GM23248 (cell line): ENCODE data around the gene XYLT2. TPM values are rescaled to one million over a fixed set of nuclear protein-coding genes. Genes with fewer than 3 reads are reported as not detected.

ENCODE experiments used
- DNase-seq: peaks from one replicate; pipeline ENCODE4 v3.0.0-alpha.2; 2015
- H2AFZ ChIP-seq: fragments of 200-600 bp; sonication (generic); 2 replicates; pipeline ENCODE4 v1.6.1; 2016; ENCODE audit warnings: antibody characterized with exemption
- H3F3A ChIP-seq: fragments of 200-600 bp; sonication (generic); 2 replicates; pipeline ENCODE4 v1.6.1; 2016; ENCODE audit warnings: mild to moderate bottlenecking, antibody characterized with exemption, mixed run types; ENCODE audit not compliant: insufficient read depth
- H3K27ac ChIP-seq: fragments of 200-600 bp; sonication (generic); 2 replicates; pipeline ENCODE4 v1.5.1; 2016; ENCODE audit warnings: mild to moderate bottlenecking
- H3K27me3 ChIP-seq: fragments of 200-600 bp; sonication (generic); replicated peaks from 2 replicates; pipeline ENCODE4 v1.6.1; 2016; ENCODE audit warnings: mild to moderate bottlenecking; ENCODE audit not compliant: insufficient read depth
- H3K36me3 ChIP-seq: fragments of 200-600 bp; sonication (generic); 2 replicates; pipeline ENCODE4 v1.6.1; 2016; ENCODE audit warnings: low read depth, mild to moderate bottlenecking
- H3K4me1 ChIP-seq: fragments of 200-600 bp; sonication (generic); 2 replicates; pipeline ENCODE4 v1.6.1; 2016; ENCODE audit warnings: mild to moderate bottlenecking; ENCODE audit not compliant: insufficient read depth
- H3K4me2 ChIP-seq: fragments of 200-600 bp; sonication (generic); one replicate; pipeline ENCODE4 v1.6.1; 2016; ENCODE audit warnings: mild to moderate bottlenecking; ENCODE audit not compliant: unreplicated experiment
- H3K4me3 ChIP-seq: fragments of 200-600 bp; sonication (generic); 2 replicates; pipeline ENCODE4 v1.5.1; 2016; ENCODE audit warnings: mild to moderate bottlenecking
- H3K79me2 ChIP-seq: fragments of 200-600 bp; sonication (generic); 2 replicates; pipeline ENCODE4 v1.6.1; 2016; ENCODE audit warnings: mild to moderate bottlenecking; ENCODE audit not compliant: insufficient read depth
- H3K9ac ChIP-seq: fragments of 200-600 bp; sonication (generic); 2 replicates; pipeline ENCODE4 v1.6.1; 2016; ENCODE audit warnings: mild to moderate bottlenecking
- H3K9me2 ChIP-seq: fragments of 200-600 bp; sonication (generic); 2 replicates; pipeline ENCODE4 v1.6.1; 2016; ENCODE audit warnings: mixed run types, mild to moderate bottlenecking, moderate library complexity; ENCODE audit not compliant: insufficient read depth
- H3K9me3 ChIP-seq: fragments of 200-600 bp; sonication (generic); one replicate; pipeline ENCODE4 v1.6.1; 2017; ENCODE audit warnings: low read depth
- H4K20me1 ChIP-seq: fragments of 200-600 bp; sonication (generic); 2 replicates; pipeline ENCODE4 v1.6.0; 2016; ENCODE audit not compliant: insufficient read depth
- EZH2 ChIP-seq: fragments of 200-600 bp; sonication (generic); IDR thresholded peaks from 2 replicates; pipeline ENCODE4 v1.6.1; 2018; ENCODE audit warnings: antibody characterized with exemption, mild to moderate bottlenecking; ENCODE audit not compliant: insufficient read depth, poor library complexity, severe bottlenecking
- EZH2phosphoT487 ChIP-seq: fragments of 200-600 bp; sonication (generic); IDR thresholded peaks from 2 replicates; pipeline ENCODE4 v1.6.1; 2018; ENCODE audit warnings: antibody characterized with exemption, moderate library complexity, mild to moderate bottlenecking, low read depth; ENCODE audit not compliant: insufficient read depth
- WGBS, 2 experiments: methylation state at CpG; one replicate each; pipeline ENCODE4 v1.1.6; 2015 to 2017; ENCODE audit warnings: low lambda C conversion rate in 2 of 2, low coverage in 1 of 2; ENCODE audit errors: missing lambda C conversion rate in 2 of 2; 5-methylcytosine and 5-hydroxymethylcytosine counted together
- in situ Hi-C: fragments of 300-500 bp; cut with MboI; formaldehyde crosslinking; loops from 2 replicates; pipeline ENCODE4 v1.15.0; 2020
- polyA plus RNA-seq: library from polyadenylated mRNA; unstranded; fragments of >200 nt; fragmentation: Nextera tagmentation; extraction: Ambion mirVana; gene quantifications from 2 replicates; pipeline ENCODE4 v1.2.1, GENCODE V29; 2016
- small RNA-seq: library from RNA; depleted of rRNA; stranded (forward); fragments of <200 nt; gene quantifications from one replicate; pipeline ENCODE3, GENCODE V24; 2014; ENCODE audit warnings: low read depth, low replicate concordance
- total RNA-seq: library from RNA; depleted of rRNA; stranded (reverse); fragments of >200 nt; shearing (Covaris generic); gene quantifications from 2 replicates; pipeline ENCODE4 v1.2.3, GENCODE V29; 2014; rRNA removed

XYLT2 gene
- total and polyA plus RNA-seq, 2 experiments from 2014 or later: 25.3 to 43.6 TPM

DNA sequence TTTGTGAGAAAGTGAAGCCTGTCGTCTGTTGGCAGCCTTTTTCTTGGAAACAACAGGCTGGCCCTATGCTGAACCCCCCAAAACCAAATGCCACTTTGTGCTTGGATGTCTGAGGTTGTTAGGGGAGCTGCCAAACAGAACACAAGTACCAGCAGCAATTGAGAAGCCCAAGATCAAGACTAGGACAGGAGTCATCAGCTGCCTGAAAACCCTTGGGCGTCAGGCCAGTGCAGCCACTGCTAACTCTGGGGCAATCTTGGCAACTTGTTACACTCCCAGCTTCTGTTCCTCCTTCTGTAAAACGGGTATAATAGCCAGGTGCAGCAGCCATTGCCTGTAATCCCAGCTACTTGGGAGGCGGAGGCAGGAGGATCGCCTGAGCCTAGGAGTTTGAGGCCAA, 60.7 kb downstream of the XYLT2 start:
- no peak for DNase-seq
- Histone ChIP-seq H3K4me1 (no peaks in the 10 kb centered on the region), H3K27ac (no peak overlapping the region), H3F3A (no peaks in the 10 kb centered on the region), H3K4me2 (no peak overlapping the region), H3K9me3 (no peaks in the 10 kb centered on the region), H3K27me3 (peaks cover 5% of the 10 kb centered on the region; the same call in 1 of the 2 replicates), H3K36me3 (no peaks in the 10 kb centered on the region), H3K4me3 (no peak overlapping the region), H3K79me2 (no peaks in the 10 kb centered on the region), H4K20me1 (no peaks in the 10 kb centered on the region), H3K9me2 (no peaks in the 10 kb centered on the region), H3K9ac (no peak overlapping the region), H2AFZ (no peak overlapping the region)
- WGBS, 2 experiments: 57 to 65% methylated on average over 5 of the region's 5 CpGs
- in situ Hi-C loops: no loop called here
- TF ChIP-seq EZH2 (no peak), EZH2phosphoT487 (no peak)

DNA sequence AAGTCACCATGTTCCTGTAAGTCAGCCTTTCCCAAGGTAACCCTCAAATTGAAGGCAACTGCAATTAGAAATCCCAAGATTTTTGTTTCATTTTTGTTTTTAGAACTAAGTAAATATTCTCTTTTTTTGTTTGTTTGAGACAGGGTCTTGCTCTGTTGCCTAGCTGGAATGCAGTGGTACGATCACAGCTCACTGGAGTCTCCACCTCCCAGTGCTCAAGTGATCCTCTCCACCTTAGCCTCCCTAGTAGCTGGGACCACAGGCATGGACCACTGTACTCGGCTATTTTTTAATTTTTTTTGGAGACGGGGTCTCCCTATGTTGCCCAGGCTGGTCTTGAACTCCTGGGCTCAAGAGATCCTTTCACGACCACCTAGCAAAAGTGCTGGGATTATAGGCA, 62.0 kb downstream of the XYLT2 start:
- in situ Hi-C loops: no loop called here

More for the DNA sequence above, 62.0 kb downstream of the XYLT2 start:
- Histone ChIP-seq H3K27me3 (peaks cover 5% of the 10 kb centered on the region; the same call in 1 of the 2 replicates), H3K9me2 (no peaks in the 10 kb centered on the region), H3K27ac (no peak overlapping the region), H3K36me3 (no peaks in the 10 kb centered on the region), H3K4me2 (no peak overlapping the region), H3F3A (no peaks in the 10 kb centered on the region), H3K79me2 (no peaks in the 10 kb centered on the region), H3K9me3 (no peaks in the 10 kb centered on the region), H3K4me3 (no peak overlapping the region), H2AFZ (no peak overlapping the region), H4K20me1 (no peaks in the 10 kb centered on the region), H3K9ac (no peak overlapping the region), H3K4me1 (no peaks in the 10 kb centered on the region)
- 65 to 66% methylated on average over 4 of the region's 4 CpGs for WGBS, 2 experiments
- no peak for TF ChIP-seq EZH2
- TF ChIP-seq EZH2phosphoT487: no peak
- no peak for DNase-seq

Small RNA genes lying within 50 kb of the gene (small RNA-seq; reads per million reads assigned to genes)
- not detected for gene RF00019

Other genes with a start within 250 kb of the XYLT2 start
- gene SAMD14, start 216.0 kb upstream of the XYLT2 start, total RNA-seq: 3.0 and 4.4 TPM in 2 replicates
- 1.3 TPM in 2 replicates for gene SAMD14, start 216.0 kb upstream of the XYLT2 start, polyA plus RNA-seq
- 62.0 and 69.4 TPM in 2 replicates for gene PPP1R9B, start 195.4 kb upstream of the XYLT2 start, total RNA-seq
- 2.3 and 3.2 TPM in 2 replicates for gene PPP1R9B, start 195.4 kb upstream of the XYLT2 start, polyA plus RNA-seq
- 1.6 TPM in 1 of 2 replicates, not detected in the other for gene SGCA, start 180.1 kb upstream of the XYLT2 start, total RNA-seq
- gene SGCA, start 180.1 kb upstream of the XYLT2 start, polyA plus RNA-seq: 1.4 and 1.8 TPM in 2 replicates
- gene COL1A1, start 144.5 kb upstream of the XYLT2 start, total RNA-seq: 6,472 and 7,860 TPM in 2 replicates
- 15,283 and 15,653 TPM in 2 replicates for gene COL1A1, start 144.5 kb upstream of the XYLT2 start, polyA plus RNA-seq
- gene TMEM92, start 71.7 kb upstream of the XYLT2 start, total RNA-seq: 0.32 TPM in 1 of 2 replicates, not detected in the other
- gene TMEM92, start 71.7 kb upstream of the XYLT2 start, polyA plus RNA-seq: 0.61 TPM in 1 of 2 replicates, not detected in the other
- gene MRPL27, start 27.1 kb downstream of the XYLT2 start, total RNA-seq: 49.3 and 57.9 TPM in 2 replicates
- gene MRPL27, start 27.1 kb downstream of the XYLT2 start, polyA plus RNA-seq: 115 and 120 TPM in 2 replicates
- gene EME1, start 27.1 kb downstream of the XYLT2 start, total RNA-seq: 1.1 and 4.3 TPM in 2 replicates
- 3.8 and 4.1 TPM in 2 replicates for gene EME1, start 27.1 kb downstream of the XYLT2 start, polyA plus RNA-seq
- gene LRRC59, start 51.4 kb downstream of the XYLT2 start, total RNA-seq: 144 and 164 TPM in 2 replicates
- gene LRRC59, start 51.4 kb downstream of the XYLT2 start, polyA plus RNA-seq: 110 and 111 TPM in 2 replicates
- gene ACSF2, start 80.1 kb downstream of the XYLT2 start, total RNA-seq: 8.6 and 18.7 TPM in 2 replicates
- gene ACSF2, start 80.1 kb downstream of the XYLT2 start, polyA plus RNA-seq: 3.2 and 3.7 TPM in 2 replicates
- gene CHAD, start 122.8 kb downstream of the XYLT2 start, total RNA-seq: not detected in 2 replicates
- not detected in 2 replicates for gene CHAD, start 122.8 kb downstream of the XYLT2 start, polyA plus RNA-seq
- 19.3 and 19.8 TPM in 2 replicates for gene RSAD1, start 132.7 kb downstream of the XYLT2 start, total RNA-seq
- 22.4 and 23.9 TPM in 2 replicates for gene RSAD1, start 132.7 kb downstream of the XYLT2 start, polyA plus RNA-seq
- gene MYCBPAP, start 162.3 kb downstream of the XYLT2 start, total RNA-seq: 0.32 and 0.89 TPM in 2 replicates
- gene MYCBPAP, start 162.3 kb downstream of the XYLT2 start, polyA plus RNA-seq: 0.79 and 1.4 TPM in 2 replicates
- gene EPN3, start 186.6 kb downstream of the XYLT2 start, total RNA-seq: not detected in 2 replicates
- gene EPN3, start 186.6 kb downstream of the XYLT2 start, polyA plus RNA-seq: 0.13 TPM in 1 of 2 replicates, not detected in the other
- gene SPATA20, start 201.0 kb downstream of the XYLT2 start, total RNA-seq: 146 TPM in 2 replicates
- 89.9 and 91.2 TPM in 2 replicates for gene SPATA20, start 201.0 kb downstream of the XYLT2 start, polyA plus RNA-seq
- 0.13 and 0.97 TPM in 2 replicates for gene CACNA1G, start 214.6 kb downstream of the XYLT2 start, total RNA-seq
- gene CACNA1G, start 214.6 kb downstream of the XYLT2 start, polyA plus RNA-seq: 0.06 and 0.16 TPM in 2 replicates